Left lung (tissue), 14 donors: ENCODE data around the gene PIK3C2G. TPM values are rescaled to one million over a fixed set of nuclear protein-coding genes. Genes with fewer than 3 reads are reported as not detected.

Experiments
- ATAC-seq: fragments of 200-7000 bp; cut with Tn5 transposase; one replicate; pipeline ENCODE4 v1.9.1; 2020; ENCODE audit warnings: moderate library complexity
- DNase-seq, 4 donors: peaks; one replicate each; pipeline ENCODE4 v3.0.0-alpha.2; 2013 to 2020
- H3K27ac ChIP-seq, 2 donors: fragments of 200-600 bp; sonication (generic) in 1 of 2; one replicate each; pipeline versions ENCODE4 v1.5.0 to v1.8.0; 2020 to 2021
- H3K27me3 ChIP-seq, 2 donors: fragments of 200-600 bp; sonication (generic) in 1 of 2; one replicate each; pipeline versions ENCODE4 v1.5.0 to v1.8.0; 2020 to 2021
- H3K36me3 ChIP-seq, 2 donors: fragments of 200-600 bp; sonication (generic) in 1 of 2; one replicate each; pipeline versions ENCODE4 v1.5.0 to v1.8.0; 2020 to 2021
- H3K4me1 ChIP-seq, 2 donors: fragments of 200-600 bp; one replicate each; pipeline ENCODE4 v1.8.0; 2021
- H3K4me3 ChIP-seq, 2 donors: fragments of 200-600 bp; sonication (generic) in 1 of 2; one replicate each; pipeline versions ENCODE4 v1.5.0 to v1.8.0; 2020 to 2021; ENCODE audit warnings: mild to moderate bottlenecking in 1 of 2
- H3K9me3 ChIP-seq, 2 donors: fragments of 200-600 bp; sonication (generic) in 1 of 2; one replicate each; pipeline versions ENCODE4 v1.5.0 to v1.8.0; 2020 to 2021
- CTCF ChIP-seq, 2 donors: fragments of 200-600 bp; sonication (generic) in 1 of 2; IDR thresholded peaks; one replicate each; pipeline versions ENCODE4 v1.5.0 to v1.8.0; 2021; ENCODE audit warnings: antibody characterized with exemption in 2 of 2
- intact Hi-C, 2 donors: fragments of 100-400 bp; cut with DNase I; formaldehyde crosslinking; loops; one replicate each; pipeline versions ENCODE4 v1.11.2 to v1.14.2; 2022
- long read RNA-seq, 12 donors: library from polyadenylated mRNA in 2 of 12; unstranded in 2 of 12; transcript quantifications; one replicate each; pipeline ENCODE4 v2.0.0 and lab custom pipeline, GENCODE V29; 2019 to 2026
- polyA plus RNA-seq, 6 donors: library from polyadenylated mRNA; unstranded; fragments of 120-200 nt; gene quantifications; one replicate each; pipeline ENCODE4 v1.2.1, GENCODE V29; 2013; ENCODE audit not compliant: insufficient read length in 6 of 6
- total RNA-seq, 2 donors: library from RNA; stranded (reverse); fragmentation: NEBNext Ultra II Directional; extraction: Animal tissue kit (Norgen Biotek cat#: 25700); gene quantifications; one replicate each; pipeline ENCODE4 v1.2.1, GENCODE V29; 2021
- donor health status: DM: no; HTN: yes; CAD: no.
- donor health status: DM: no; HTN: no; CAD: no.

The PIK3C2G gene
- total RNA-seq (under 1 TPM; 0.13 to 0.50 TPM), polyA plus RNA-seq (10 to 100 TPM; 10.9 to 28.1 (median 21.9) TPM)
- long read RNA-seq, donor 1 = 0 reads
- long read RNA-seq, donor 2, partial matches to known transcripts = 8 of 8 reads
- long read RNA-seq, donor 2, other reads (novel, unspliced or antisense) = 0 of 8 reads
- long read RNA-seq, donor 3 = 0 reads
- long read RNA-seq, donor 4 = 0 reads
- long read RNA-seq, donor 5, full-length matches to known transcripts = 4 of 16 reads
- long read RNA-seq, donor 5, partial matches to known transcripts = 12 of 16 reads
- long read RNA-seq, donor 5, other reads (novel, unspliced or antisense) = 0 of 16 reads
- long read RNA-seq, donor 6, full-length matches to known transcripts = 1 of 1 reads
- long read RNA-seq, donor 6, partial matches to known transcripts = 0 of 1 reads
- long read RNA-seq, donor 6, other reads (novel, unspliced or antisense) = 0 of 1 reads
- long read RNA-seq, donor 7, partial matches to known transcripts = 0 of 1 reads
- long read RNA-seq, donor 7, other reads (novel, unspliced or antisense) = 0 of 1 reads
- long read RNA-seq, donor 8 = 0 reads
- long read RNA-seq, donor 9 = 0 reads
- long read RNA-seq, donor 10 = 0 reads
- long read RNA-seq, donor 11 = 0 reads
- long read RNA-seq, donor 12 = 0 reads

DNA sequence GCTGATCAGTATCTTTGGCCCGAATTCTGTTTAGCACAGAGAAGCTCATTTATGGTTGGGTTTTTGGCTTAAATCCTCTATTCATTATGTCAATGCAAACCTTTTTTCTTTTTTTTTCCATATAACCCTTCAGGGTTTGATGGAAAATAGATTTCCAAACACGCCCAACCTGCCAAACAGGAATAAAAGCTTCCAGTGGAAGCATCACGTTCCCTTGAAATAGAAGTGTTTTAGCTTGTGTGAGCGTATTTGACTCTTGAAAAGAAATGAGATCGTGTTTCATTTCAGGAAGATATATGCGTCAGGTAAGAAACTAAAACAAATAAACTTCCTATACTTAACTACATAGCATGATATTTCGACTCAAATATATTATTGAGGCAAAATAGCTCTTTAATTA, at the start of gene PIK3C2G:
Gene PIK3C2G, plus strand, starts transcription at position 246 of the 400 bp plus-strand sequence. CDS start 20,564 bp downstream, outside the sequence.
- no peaks in the 10 kb centered on the region for H3K27me3 ChIP-seq
- H3K27ac ChIP-seq = no peak within 1 kb of the TSS
- no peaks in the 10 kb centered on the region for H3K9me3 ChIP-seq
- DNase-seq = peak in 2 of 4 donors; percentile 25 to 70
- H3K4me1 ChIP-seq = no peaks in the 10 kb centered on the region
- peak; percentile 53 for ATAC-seq
- no peak within 1 kb of the TSS for H3K4me3 ChIP-seq
- no peak for TF ChIP-seq CTCF (IDR thresholded peaks at IDR 0.05)
- no peaks in the 10 kb centered on the region for H3K36me3 ChIP-seq
- intact Hi-C loops = no loop called here

GRCh38 chr12:18217966-18218365, 43.4 kb upstream of the PIK3C2G start:
- DNase-seq (no peak), ATAC-seq (no peak)
- Histone ChIP-seq H3K4me1 (no peaks in the 10 kb centered on the region), H3K27me3 (no peaks in the 10 kb centered on the region), H3K36me3 (no peaks in the 10 kb centered on the region), H3K4me3 (no peak overlapping the region), H3K9me3 (no peaks in the 10 kb centered on the region), H3K27ac (no peak overlapping the region)
- intact Hi-C loops = no loop called here
- no peak for TF ChIP-seq CTCF (IDR thresholded peaks at IDR 0.05)

- Histone ChIP-seq H3K27ac (no peak overlapping the region), H3K4me3 (no peak overlapping the region), H3K27me3 (no peaks in the 10 kb centered on the region), H3K4me1 (no peaks in the 10 kb centered on the region), H3K9me3 (no peaks in the 10 kb centered on the region), H3K36me3 (no peaks in the 10 kb centered on the region)
- TF ChIP-seq CTCF (IDR thresholded peaks at IDR 0.05) = no peak
- no peak for DNase-seq
- ATAC-seq = no peak
- intact Hi-C loops = no loop called here
These were observed 39.6 kb upstream of the PIK3C2G start for GRCh38 chr12:18221726-18222125.

DNA sequence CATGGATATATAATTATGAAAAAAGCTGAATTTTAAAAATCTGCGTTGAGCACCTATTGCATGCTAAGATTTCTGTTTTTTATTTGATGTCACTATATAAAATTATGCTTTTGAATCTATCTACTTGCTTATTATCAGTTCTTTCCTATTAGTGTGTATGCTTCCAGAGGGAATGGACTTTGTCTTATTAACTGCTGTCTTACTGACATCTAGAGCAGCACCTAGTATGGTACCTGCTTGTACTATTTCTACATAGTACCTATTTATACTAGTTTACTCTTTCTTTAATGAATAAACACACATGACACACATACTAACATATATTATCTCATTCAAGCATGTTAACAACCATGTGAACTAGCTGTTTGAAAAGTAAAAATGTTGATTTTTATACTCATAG, 38.6 kb upstream of the PIK3C2G start:
- ATAC-seq = no peak

More for the DNA sequence above, 38.6 kb upstream of the PIK3C2G start:
- H3K4me1 ChIP-seq = no peaks in the 10 kb centered on the region
- H3K27me3 ChIP-seq = no peaks in the 10 kb centered on the region
- no peak for DNase-seq
- no peaks in the 10 kb centered on the region for H3K9me3 ChIP-seq
- H3K36me3 ChIP-seq = no peaks in the 10 kb centered on the region
- intact Hi-C loops = no loop called here
- no peak overlapping the region for H3K27ac ChIP-seq
- no peak overlapping the region for H3K4me3 ChIP-seq
- TF ChIP-seq CTCF (IDR thresholded peaks at IDR 0.05) = no peak
